ENCODE data around the gene BEST4. TPM values are rescaled to one million over a fixed set of nuclear protein-coding genes. Genes with fewer than 3 reads are reported as not detected.
"Not testable (repeated sequence)": the region's sequence is repeated elsewhere in the genome, so short reads cannot be mapped to it uniquely, and the experiment has no call there.

The BEST4 gene
- total and polyA plus RNA-seq, 2 donors = 0.28 to 1.3 TPM

DNA sequence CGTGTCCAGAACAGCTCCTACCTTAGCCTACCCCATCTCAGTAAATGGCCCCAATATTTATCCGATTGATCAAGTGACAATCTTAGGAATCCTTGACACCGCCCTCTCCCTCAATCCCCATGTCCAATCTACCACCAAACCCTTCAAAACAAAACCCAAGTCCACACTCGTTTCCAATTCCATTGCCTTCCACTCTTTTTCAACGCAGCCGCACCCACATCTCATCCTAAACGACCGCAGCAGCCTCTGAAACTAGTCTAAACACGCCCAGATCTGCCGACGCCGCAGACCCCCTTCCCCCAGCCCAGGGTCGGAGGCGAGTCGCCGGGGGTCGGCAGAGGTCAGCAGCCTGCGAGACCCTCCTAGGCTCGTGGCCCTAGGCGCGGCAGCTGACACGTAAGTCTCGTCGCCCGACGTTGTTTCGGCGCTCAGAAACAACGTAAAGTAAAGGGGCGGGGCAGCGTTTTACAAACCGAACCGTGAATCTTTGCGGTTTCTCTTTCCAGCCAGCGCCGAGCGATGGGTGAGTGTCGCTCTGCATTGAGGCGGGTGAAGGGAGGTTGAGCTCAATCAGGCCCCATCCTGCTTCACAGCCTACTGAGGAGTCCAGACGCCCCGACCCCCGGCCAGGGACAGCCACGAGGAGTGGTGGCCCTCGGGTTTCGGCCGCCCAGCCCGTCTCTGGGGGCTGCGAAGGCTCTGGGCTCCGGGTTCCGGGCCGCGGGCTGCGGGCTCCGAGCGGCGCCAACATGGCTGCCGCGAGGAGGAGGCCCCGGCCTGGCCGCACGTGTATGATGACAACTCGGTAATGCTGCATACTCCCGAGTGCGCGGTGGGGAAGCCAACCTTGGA, 12.7 kb downstream of the BEST4 start, which contains the start of gene RPS8:
Gene RPS8 (plus strand): TSS at position 463 of the 852 bp plus-strand sequence. CDS start 57 bp downstream, at position 520.
- Histone ChIP-seq H3K4me1 (ENCODE audit: control insufficient read depth in 2 of 2, insufficient read depth in 2 of 2, low read length in 2 of 2) (peaks cover 12 to 30% of the 10 kb centered on the region in 2 donors), H3K4me3 (ENCODE audit: low read length in 2 of 2) (peak within 1 kb of the TSS; percentile 73 to 87), H3K9me3 (ENCODE audit: control insufficient read depth in 2 of 2, insufficient read depth in 1 of 2, low read length in 1 of 2) (no peaks in the 10 kb centered on the region), H3K27ac (ENCODE audit: low read depth in 1 of 2, low read length in 1 of 2) (peak within 1 kb of the TSS; percentile 91 to 96), H3K27me3 (ENCODE audit: control insufficient read depth in 2 of 2, insufficient read depth in 1 of 2, low read length in 1 of 2) (no peaks in the 10 kb centered on the region), H3K36me3 (ENCODE audit: control insufficient read depth in 2 of 2, insufficient read depth in 2 of 2, low read length in 1 of 2) (peaks cover 26 to 37% of the 10 kb centered on the region in 2 donors)
- under 1% methylated on average over 65 of the region's 65 CpGs for WGBS
- DNase-seq (ENCODE audit: low read depth in 6 of 9, low spot score in 9 of 9) = peak; percentile 82 to 97 (median 89)

DNA sequence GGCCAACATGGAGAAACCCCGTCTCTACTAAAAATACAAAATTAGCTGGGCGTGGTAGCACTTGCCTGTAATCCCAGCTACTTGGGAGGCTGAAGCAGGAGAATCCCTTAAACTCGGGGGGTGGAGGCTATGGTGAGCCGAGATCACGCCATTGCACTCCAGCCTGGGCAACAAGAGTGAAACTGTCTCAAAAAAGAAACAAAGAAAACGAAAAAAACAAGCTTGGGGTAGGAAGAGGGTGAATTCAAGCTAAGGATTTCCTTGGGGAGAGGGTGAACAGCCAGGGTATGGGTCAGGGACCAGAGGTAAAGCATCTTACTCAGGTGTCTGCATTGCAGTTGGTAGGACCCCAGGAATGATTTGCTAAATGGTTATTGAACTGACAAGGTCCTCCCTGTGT, 21.5 kb downstream of the BEST4 start:
- DNase-seq (ENCODE audit: low read depth in 6 of 9, low spot score in 9 of 9) = not testable (repeated sequence)

DNA sequence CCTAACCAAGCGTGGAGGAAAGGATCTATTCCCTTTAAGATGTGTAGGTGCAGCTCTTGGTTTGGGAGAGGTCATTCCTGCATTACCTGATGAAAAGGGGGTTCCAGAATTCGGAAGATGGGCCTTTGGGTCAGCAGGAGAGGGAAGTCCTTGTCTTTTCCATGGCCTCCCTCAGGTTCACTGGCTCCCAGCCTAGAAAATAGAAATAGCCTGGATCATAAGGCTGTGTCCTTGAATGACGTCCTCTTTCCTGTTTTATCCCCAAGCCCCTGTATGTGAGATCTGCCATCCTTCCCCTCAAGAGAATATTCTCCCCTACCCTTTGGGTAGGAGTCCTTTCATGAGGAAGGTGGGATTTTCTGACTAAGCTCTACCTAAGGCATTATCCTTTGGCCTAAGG, 27.1 kb downstream of the BEST4 start:
- no peak for DNase-seq (ENCODE audit: low read depth in 6 of 9, low spot score in 9 of 9)
- Histone ChIP-seq H3K27me3 (ENCODE audit: control insufficient read depth in 2 of 2, insufficient read depth in 1 of 2, low read length in 1 of 2) (no peaks in the 10 kb centered on the region), H3K36me3 (ENCODE audit: control insufficient read depth in 2 of 2, insufficient read depth in 2 of 2, low read length in 1 of 2) (peaks cover 77 to 89% of the 10 kb centered on the region in 2 donors), H3K4me3 (ENCODE audit: low read length in 2 of 2) (no peak overlapping the region), H3K4me1 (ENCODE audit: control insufficient read depth in 2 of 2, insufficient read depth in 2 of 2, low read length in 2 of 2) (no peaks in the 10 kb centered on the region), H3K27ac (ENCODE audit: low read depth in 1 of 2, low read length in 1 of 2) (no peak overlapping the region), H3K9me3 (ENCODE audit: control insufficient read depth in 2 of 2, insufficient read depth in 1 of 2, low read length in 1 of 2) (no peaks in the 10 kb centered on the region)
- 98% methylated on average over 3 of the region's 3 CpGs for WGBS

More for the DNA sequence above, 21.5 kb downstream of the BEST4 start:
- not testable (repeated sequence) for H3K4me3 ChIP-seq (ENCODE audit: low read length in 2 of 2); H3K27ac ChIP-seq (ENCODE audit: low read depth in 1 of 2, low read length in 1 of 2); H3K27me3 ChIP-seq (ENCODE audit: control insufficient read depth in 2 of 2, insufficient read depth in 1 of 2, low read length in 1 of 2); H3K9me3 ChIP-seq (ENCODE audit: control insufficient read depth in 2 of 2, insufficient read depth in 1 of 2, low read length in 1 of 2); H3K4me1 ChIP-seq (ENCODE audit: control insufficient read depth in 2 of 2, insufficient read depth in 2 of 2, low read length in 2 of 2)
- H3K36me3 ChIP-seq (ENCODE audit: control insufficient read depth in 2 of 2, insufficient read depth in 2 of 2, low read length in 1 of 2) = peaks cover 50 to 55% of the 10 kb centered on the region in 2 donors
- 99% methylated on average over 6 of the region's 6 CpGs for WGBS

DNA sequence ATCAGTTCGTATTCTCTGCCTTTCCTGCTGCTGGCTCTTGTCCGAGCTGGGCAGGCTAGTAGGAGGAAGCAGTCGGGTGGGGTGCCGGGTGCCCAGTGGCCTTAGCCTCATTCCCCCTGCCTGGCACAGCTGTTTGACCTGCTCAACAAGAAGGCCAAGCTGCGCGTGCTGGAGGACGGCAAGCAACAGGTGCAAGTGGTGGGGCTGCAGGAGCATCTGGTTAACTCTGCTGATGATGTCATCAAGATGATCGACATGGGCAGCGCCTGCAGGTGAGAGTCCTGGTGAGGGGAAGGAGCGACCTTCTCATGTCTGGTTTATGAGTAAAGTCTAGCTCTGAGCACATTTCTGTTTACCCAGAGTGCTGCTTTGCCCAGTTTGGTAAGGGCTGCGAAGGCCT, 28.9 kb downstream of the BEST4 start:
- no peak for DNase-seq (ENCODE audit: low read depth in 6 of 9, low spot score in 9 of 9)
- H3K27ac ChIP-seq (ENCODE audit: low read depth in 1 of 2, low read length in 1 of 2) = no peak overlapping the region
- no peak overlapping the region for H3K4me3 ChIP-seq (ENCODE audit: low read length in 2 of 2)
- WGBS = 94% methylated on average over 11 of the region's 11 CpGs
- H3K36me3 ChIP-seq (ENCODE audit: control insufficient read depth in 2 of 2, insufficient read depth in 2 of 2, low read length in 1 of 2) = peaks cover 87 to 95% of the 10 kb centered on the region in 2 donors
- no peaks in the 10 kb centered on the region for H3K9me3 ChIP-seq (ENCODE audit: control insufficient read depth in 2 of 2, insufficient read depth in 1 of 2, low read length in 1 of 2)
- no peaks in the 10 kb centered on the region for H3K27me3 ChIP-seq (ENCODE audit: control insufficient read depth in 2 of 2, insufficient read depth in 1 of 2, low read length in 1 of 2)
- no peaks in the 10 kb centered on the region for H3K4me1 ChIP-seq (ENCODE audit: control insufficient read depth in 2 of 2, insufficient read depth in 2 of 2, low read length in 2 of 2)

DNA sequence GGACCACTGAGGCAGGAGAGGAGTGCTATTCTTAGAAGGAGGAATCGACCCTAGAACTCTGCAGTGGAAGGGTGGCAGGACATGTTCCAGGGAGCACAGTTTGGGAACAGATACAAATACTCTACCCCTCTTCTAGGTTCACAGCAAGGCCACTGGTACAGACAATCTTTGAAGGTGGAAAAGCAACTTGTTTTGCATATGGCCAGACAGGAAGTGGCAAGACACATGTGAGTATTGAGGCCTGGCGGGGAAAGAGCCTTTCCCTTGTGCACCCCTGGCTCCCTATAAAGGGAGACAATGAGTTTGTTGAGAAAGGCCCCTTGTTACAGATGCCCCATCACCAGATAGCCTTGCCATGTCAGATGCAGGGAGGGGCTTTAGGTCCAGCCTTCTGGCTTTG, 30.6 kb downstream of the BEST4 start:
- 97% methylated on average over 2 of the region's 2 CpGs for WGBS
- DNase-seq (ENCODE audit: low read depth in 6 of 9, low spot score in 9 of 9) = no peak
- H3K4me1 ChIP-seq (ENCODE audit: control insufficient read depth in 2 of 2, insufficient read depth in 2 of 2, low read length in 2 of 2) = no peaks in the 10 kb centered on the region
- H3K36me3 ChIP-seq (ENCODE audit: control insufficient read depth in 2 of 2, insufficient read depth in 2 of 2, low read length in 1 of 2) = peaks cover 90 to 95% of the 10 kb centered on the region in 2 donors
- no peaks in the 10 kb centered on the region for H3K9me3 ChIP-seq (ENCODE audit: control insufficient read depth in 2 of 2, insufficient read depth in 1 of 2, low read length in 1 of 2)
- H3K4me3 ChIP-seq (ENCODE audit: low read length in 2 of 2) = no peak overlapping the region
- H3K27me3 ChIP-seq (ENCODE audit: control insufficient read depth in 2 of 2, insufficient read depth in 1 of 2, low read length in 1 of 2) = no peaks in the 10 kb centered on the region
- no peak overlapping the region for H3K27ac ChIP-seq (ENCODE audit: low read depth in 1 of 2, low read length in 1 of 2)

DNA sequence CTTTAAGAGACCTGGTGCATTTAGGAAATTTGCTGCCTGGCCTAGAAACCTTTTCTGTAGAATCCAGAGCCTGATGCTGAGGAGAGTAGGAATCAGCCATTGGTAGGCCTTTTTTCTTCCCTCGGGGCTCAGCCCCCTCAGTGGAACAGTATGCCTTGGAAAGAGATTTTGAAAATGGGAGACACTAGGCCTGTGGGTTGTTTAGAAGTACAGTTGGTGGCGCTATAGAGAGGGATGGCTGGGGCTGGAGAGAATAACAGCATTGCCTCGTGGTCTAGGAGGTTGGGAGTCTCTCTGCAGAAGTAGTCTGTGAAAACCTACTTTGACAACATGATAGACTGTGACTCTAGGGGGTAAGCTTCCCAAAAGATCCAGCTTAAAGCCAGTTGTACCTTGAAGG, 40.1 kb downstream of the BEST4 start:
- Histone ChIP-seq H3K27me3 (ENCODE audit: control insufficient read depth in 2 of 2, insufficient read depth in 1 of 2, low read length in 1 of 2) (no peaks in the 10 kb centered on the region), H3K27ac (ENCODE audit: low read depth in 1 of 2, low read length in 1 of 2) (no peak overlapping the region)

DNA sequence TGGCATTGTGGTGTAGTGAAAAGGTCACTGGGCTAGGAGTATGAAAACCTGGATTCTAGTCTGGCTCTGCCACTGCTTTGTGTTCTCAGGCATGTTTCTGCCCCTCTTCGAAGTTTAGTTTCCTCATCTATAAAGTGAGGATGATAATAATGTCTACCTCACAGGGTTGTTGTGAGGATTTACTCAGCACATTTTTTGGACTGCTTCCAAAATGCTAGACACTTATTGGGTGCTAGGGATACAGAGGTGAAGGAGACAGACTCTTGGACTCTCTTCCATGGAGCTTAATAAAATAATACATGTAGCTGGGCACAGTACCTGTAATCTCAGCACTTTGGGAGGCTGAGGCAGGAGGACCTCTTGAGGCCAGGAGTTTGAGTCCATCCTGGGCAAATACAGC, 44.8 kb downstream of the BEST4 start:
- H3K4me3 ChIP-seq (ENCODE audit: low read length in 2 of 2) = no peak overlapping the region
- 98% methylated on average over 1 of the region's 1 CpG for WGBS
- H3K27me3 ChIP-seq (ENCODE audit: control insufficient read depth in 2 of 2, insufficient read depth in 1 of 2, low read length in 1 of 2) = no peaks in the 10 kb centered on the region
- no peaks in the 10 kb centered on the region for H3K9me3 ChIP-seq (ENCODE audit: control insufficient read depth in 2 of 2, insufficient read depth in 1 of 2, low read length in 1 of 2)
- no peak overlapping the region for H3K27ac ChIP-seq (ENCODE audit: low read depth in 1 of 2, low read length in 1 of 2)
- H3K4me1 ChIP-seq (ENCODE audit: control insufficient read depth in 2 of 2, insufficient read depth in 2 of 2, low read length in 2 of 2) = peaks cover 11 to 22% of the 10 kb centered on the region in 2 donors
- peaks cover 23 to 52% of the 10 kb centered on the region in 2 donors for H3K36me3 ChIP-seq (ENCODE audit: control insufficient read depth in 2 of 2, insufficient read depth in 2 of 2, low read length in 1 of 2)
- DNase-seq (ENCODE audit: low read depth in 6 of 9, low spot score in 9 of 9) = no peak

More for the DNA sequence above, 40.1 kb downstream of the BEST4 start:
- WGBS = 96% methylated on average over 3 of the region's 3 CpGs
- Histone ChIP-seq H3K9me3 (ENCODE audit: control insufficient read depth in 2 of 2, insufficient read depth in 1 of 2, low read length in 1 of 2) (no peaks in the 10 kb centered on the region), H3K4me1 (ENCODE audit: control insufficient read depth in 2 of 2, insufficient read depth in 2 of 2, low read length in 2 of 2) (peaks cover 0 to 2% of the 10 kb centered on the region in 2 donors), H3K36me3 (ENCODE audit: control insufficient read depth in 2 of 2, insufficient read depth in 2 of 2, low read length in 1 of 2) (peaks cover 51 to 71% of the 10 kb centered on the region in 2 donors), H3K4me3 (ENCODE audit: low read length in 2 of 2) (no peak overlapping the region)
- no peak for DNase-seq (ENCODE audit: low read depth in 6 of 9, low spot score in 9 of 9)

DNA sequence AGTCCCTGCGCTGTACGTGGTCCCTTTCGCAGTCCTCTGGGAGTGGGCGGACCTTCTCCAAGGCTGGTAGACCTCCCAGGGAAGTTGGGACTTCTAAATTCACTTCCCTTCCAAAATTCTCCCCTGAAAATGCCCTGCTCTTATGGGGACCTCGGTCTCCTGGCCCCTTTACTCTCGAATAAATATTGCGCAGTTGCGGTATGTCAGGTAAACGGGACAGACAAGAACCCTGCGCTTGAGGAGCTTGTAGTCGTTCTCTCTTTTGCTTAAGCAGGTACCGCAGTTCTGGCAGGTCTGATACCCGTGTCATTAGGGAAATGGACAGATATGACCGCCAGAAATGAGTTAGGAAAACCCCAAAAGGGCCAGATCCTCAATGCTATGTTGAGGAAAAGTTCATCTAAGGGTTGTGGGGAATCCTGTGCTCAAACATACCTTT, 47.8 kb downstream of the BEST4 start:
- H3K4me3 ChIP-seq (ENCODE audit: low read length in 2 of 2) = peak overlapping the region; percentile 66 to 83
- H3K27ac ChIP-seq (ENCODE audit: low read depth in 1 of 2, low read length in 1 of 2) = peak overlapping the region in 1 of 2 donors; percentile 81
- no peaks in the 10 kb centered on the region for H3K27me3 ChIP-seq (ENCODE audit: control insufficient read depth in 2 of 2, insufficient read depth in 1 of 2, low read length in 1 of 2)
- H3K4me1 ChIP-seq (ENCODE audit: control insufficient read depth in 2 of 2, insufficient read depth in 2 of 2, low read length in 2 of 2) = peaks cover 11 to 22% of the 10 kb centered on the region in 2 donors
- H3K36me3 ChIP-seq (ENCODE audit: control insufficient read depth in 2 of 2, insufficient read depth in 2 of 2, low read length in 1 of 2) = peaks cover 7 to 27% of the 10 kb centered on the region in 2 donors
- WGBS = 9% methylated on average over 14 of the region's 14 CpGs
- DNase-seq (ENCODE audit: low read depth in 6 of 9, low spot score in 9 of 9) = peak in 1 of 9 donors; percentile 36
- H3K9me3 ChIP-seq (ENCODE audit: control insufficient read depth in 2 of 2, insufficient read depth in 1 of 2, low read length in 1 of 2) = no peaks in the 10 kb centered on the region
